H54 (cell line): Measurements from ENCODE around the gene XG.
A peak's percentile ranks its signal among the peaks of the same experiment; 100 is the strongest.
"Not testable (repeated sequence)": the region's sequence is repeated elsewhere in the genome, so short reads cannot be mapped to it uniquely, and the experiment has no call there.

Experiments used
- DNase-seq: peaks from one replicate; pipeline ENCODE4 v3.0.0; 2011; ENCODE audit warnings: low spot score, mixed read lengths; ENCODE audit not compliant: insufficient read length
- FAIRE-seq: peaks from 3 replicates; lab custom pipeline; 2011; peaks lifted over from hg19 to GRCh38; lab: Jason Lieb, UNC
- POLR2A ChIP-seq: IDR thresholded peaks from 2 replicates; pipeline ENCODE4 v1.6.1; 2011; ENCODE audit warnings: low read depth, mild to moderate bottlenecking, low read length

The XG gene

GRCh38 chrX:2751874-2752300, at the start of gene XG:
TSS of gene XG (plus strand) at chrX:2752040. CDS start at chrX:2752275, 235 bp downstream.
- not testable (repeated sequence) for DNase-seq, FAIRE-seq

GRCh38 chrX:2703991-2704369, 47.9 kb upstream of the XG start:
- no peak for FAIRE-seq
- no peak for DNase-seq
- TF ChIP-seq POLR2A, result no peak

GRCh38 chrX:2705046-2705832, 46.6 kb upstream of the XG start:
- no peak for FAIRE-seq
- no peak for TF ChIP-seq POLR2A
- no peak for DNase-seq

- DNase-seq (peak; percentile 62), FAIRE-seq (no peak)
- TF ChIP-seq POLR2A, result no peak
These were observed 44.5 kb upstream of the XG start for GRCh38 chrX:2707334-2707760.

GRCh38 chrX:2708021-2708420, 43.8 kb upstream of the XG start:
- no peak for TF ChIP-seq POLR2A
- DNase-seq, result no peak
- no peak for FAIRE-seq

- no peak for TF ChIP-seq POLR2A
- FAIRE-seq (no peak), DNase-seq (no peak)
These were observed 43.1 kb upstream of the XG start for GRCh38 chrX:2708592-2709188.

GRCh38 chrX:2709556-2709955, 42.3 kb upstream of the XG start:
- no peak for FAIRE-seq
- no peak for TF ChIP-seq POLR2A
- no peak for DNase-seq

GRCh38 chrX:2710041-2710840, 41.6 kb upstream of the XG start:
- no peak for TF ChIP-seq POLR2A

GRCh38 chrX:2711441-2711840, 40.4 kb upstream of the XG start:
- no peak for TF ChIP-seq POLR2A
- FAIRE-seq, result no peak
- no peak for DNase-seq

More at GRCh38 chrX:2710041-2710840, 41.6 kb upstream of the XG start:
- DNase-seq, result no peak
- FAIRE-seq, result no peak

GRCh38 chrX:2712428-2712827, 39.4 kb upstream of the XG start:
- DNase-seq (no peak), FAIRE-seq (no peak)
- TF ChIP-seq POLR2A, result no peak

- TF ChIP-seq POLR2A, result no peak
- DNase-seq (no peak), FAIRE-seq (no peak)
These were observed 38.7 kb upstream of the XG start for GRCh38 chrX:2712890-2713840.

GRCh38 chrX:2714551-2714950, 37.3 kb upstream of the XG start:
- FAIRE-seq, result no peak
- no peak for TF ChIP-seq POLR2A

GRCh38 chrX:2715066-2715600, 36.7 kb upstream of the XG start:
- FAIRE-seq, result no peak
- no peak for DNase-seq
- no peak for TF ChIP-seq POLR2A

More at GRCh38 chrX:2714551-2714950, 37.3 kb upstream of the XG start:
- DNase-seq, result no peak
